Measurements from ENCODE around the gene TOP2B. TPM values are rescaled to one million over a fixed set of nuclear protein-coding genes. Genes with fewer than 3 reads are reported as not detected.

TOP2B gene
- polyA plus RNA-seq, 1 of the 3 experiments (the other 2 are of a cell fraction): 20.4 TPM

GRCh38 chr3:25683882-25684281, 19.2 kb upstream of the TOP2B start:
- no peak overlapping the region for H2AFZ ChIP-seq (ENCODE audit: low read depth)
- no peak for DNase-seq
- H3K36me3 ChIP-seq (replicated peaks in 1 of 2; ENCODE audit: control insufficient read depth in 1 of 2, insufficient read depth in 2 of 2, low read length in 1 of 2): no peaks in the 10 kb centered on the region
- H3K9me3 ChIP-seq: no peaks in the 10 kb centered on the region
- H3K27ac ChIP-seq (ENCODE audit: low read depth in 2 of 2, low read length in 1 of 2): no peak overlapping the region
- no peaks in the 10 kb centered on the region; the same call in 1 of the 2 replicates for H3K27me3 ChIP-seq (ENCODE audit: insufficient read depth)
- POLR2A ChIA-PET: no interaction called here
- H3F3A ChIP-seq (replicated peaks; ENCODE audit: insufficient read depth): no peaks in the 10 kb centered on the region
- no peak overlapping the region for H3K4me2 ChIP-seq
- no peaks in the 10 kb centered on the region for H4K20me1 ChIP-seq (ENCODE audit: insufficient read depth)
- 50% methylated on average over 2 of the region's 2 CpGs for WGBS (ENCODE audit: low lambda C conversion rate)
- H3K4me3 ChIP-seq (ENCODE audit: low read depth in 2 of 2, low read length in 1 of 2): no peak overlapping the region
- H3K4me1 ChIP-seq (ENCODE audit: control insufficient read depth in 1 of 2, insufficient read depth in 2 of 2, low read depth in 1 of 2, low read length in 1 of 2): no peaks in the 10 kb centered on the region
- CTCF ChIA-PET: interaction anchor here (0.6 to 2.4 kb wide), 5 partner anchors 16 to 1157 kb away, joined by 3 to 6 read pairs (median 3); no protein-coding TSS in a partner anchor
- H3K9me2 ChIP-seq: no peaks in the 10 kb centered on the region
- no peak for TF ChIP-seq SIN3A (IDR thresholded peaks at IDR 0.05; ENCODE audit: borderline replicate concordance, low read depth, low read length)
- TF ChIP-seq FOXM1 (IDR thresholded peaks at IDR 0.05; ENCODE audit: low read depth): no peak
- no peak for TF ChIP-seq TCF12 (IDR thresholded peaks at IDR 0.05)
- TF ChIP-seq ELF1 (IDR thresholded peaks at IDR 0.05): no peak
- TF ChIP-seq SMC3 (IDR thresholded peaks at IDR 0.05; ENCODE audit: low read depth, low read length): no peak
- TF ChIP-seq POLR2AphosphoS5 (IDR thresholded peaks at IDR 0.05; ENCODE audit: low read depth, low read length): no peak
- TF ChIP-seq RAD21 (IDR thresholded peaks at IDR 0.05; ENCODE audit: low read length): no peak
- TF ChIP-seq, protein P1, sequence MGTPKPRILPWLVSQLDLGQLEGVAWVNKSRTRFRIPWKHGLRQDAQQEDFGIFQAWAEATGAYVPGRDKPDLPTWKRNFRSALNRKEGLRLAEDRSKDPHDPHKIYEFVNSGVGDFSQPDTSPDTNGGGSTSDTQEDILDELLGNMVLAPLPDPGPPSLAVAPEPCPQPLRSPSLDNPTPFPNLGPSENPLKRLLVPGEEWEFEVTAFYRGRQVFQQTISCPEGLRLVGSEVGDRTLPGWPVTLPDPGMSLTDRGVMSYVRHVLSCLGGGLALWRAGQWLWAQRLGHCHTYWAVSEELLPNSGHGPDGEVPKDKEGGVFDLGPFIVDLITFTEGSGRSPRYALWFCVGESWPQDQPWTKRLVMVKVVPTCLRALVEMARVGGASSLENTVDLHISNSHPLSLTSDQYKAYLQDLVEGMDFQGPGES (IDR thresholded peaks at IDR 0.05; ENCODE audit: low read depth, low read length): no peak
- no peak for TF ChIP-seq CTCF (IDR thresholded peaks at IDR 0.05)
- TF ChIP-seq EZH2phosphoT487 (IDR thresholded peaks at IDR 0.05; ENCODE audit: borderline replicate concordance, low read depth): no peak
- TF ChIP-seq, protein P2, sequence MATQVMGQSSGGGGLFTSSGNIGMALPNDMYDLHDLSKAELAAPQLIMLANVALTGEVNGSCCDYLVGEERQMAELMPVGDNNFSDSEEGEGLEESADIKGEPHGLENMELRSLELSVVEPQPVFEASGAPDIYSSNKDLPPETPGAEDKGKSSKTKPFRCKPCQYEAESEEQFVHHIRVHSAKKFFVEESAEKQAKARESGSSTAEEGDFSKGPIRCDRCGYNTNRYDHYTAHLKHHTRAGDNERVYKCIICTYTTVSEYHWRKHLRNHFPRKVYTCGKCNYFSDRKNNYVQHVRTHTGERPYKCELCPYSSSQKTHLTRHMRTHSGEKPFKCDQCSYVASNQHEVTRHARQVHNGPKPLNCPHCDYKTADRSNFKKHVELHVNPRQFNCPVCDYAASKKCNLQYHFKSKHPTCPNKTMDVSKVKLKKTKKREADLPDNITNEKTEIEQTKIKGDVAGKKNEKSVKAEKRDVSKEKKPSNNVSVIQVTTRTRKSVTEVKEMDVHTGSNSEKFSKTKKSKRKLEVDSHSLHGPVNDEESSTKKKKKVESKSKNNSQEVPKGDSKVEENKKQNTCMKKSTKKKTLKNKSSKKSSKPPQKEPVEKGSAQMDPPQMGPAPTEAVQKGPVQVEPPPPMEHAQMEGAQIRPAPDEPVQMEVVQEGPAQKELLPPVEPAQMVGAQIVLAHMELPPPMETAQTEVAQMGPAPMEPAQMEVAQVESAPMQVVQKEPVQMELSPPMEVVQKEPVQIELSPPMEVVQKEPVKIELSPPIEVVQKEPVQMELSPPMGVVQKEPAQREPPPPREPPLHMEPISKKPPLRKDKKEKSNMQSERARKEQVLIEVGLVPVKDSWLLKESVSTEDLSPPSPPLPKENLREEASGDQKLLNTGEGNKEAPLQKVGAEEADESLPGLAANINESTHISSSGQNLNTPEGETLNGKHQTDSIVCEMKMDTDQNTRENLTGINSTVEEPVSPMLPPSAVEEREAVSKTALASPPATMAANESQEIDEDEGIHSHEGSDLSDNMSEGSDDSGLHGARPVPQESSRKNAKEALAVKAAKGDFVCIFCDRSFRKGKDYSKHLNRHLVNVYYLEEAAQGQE (IDR thresholded peaks at IDR 0.05; ENCODE audit: low read depth, low read length): no peak
- no peak for TF ChIP-seq YY1 (IDR thresholded peaks at IDR 0.05; ENCODE audit: low read depth)
- no peak for TF ChIP-seq JUND (IDR thresholded peaks at IDR 0.05)
- TF ChIP-seq MXI1 (IDR thresholded peaks at IDR 0.05; ENCODE audit: low read depth, low read length): no peak
- TF ChIP-seq RFX5 (IDR thresholded peaks at IDR 0.05; ENCODE audit: low read length): no peak
- no peak for TF ChIP-seq FOXJ3 (CRISPR knock-in tag; IDR thresholded peaks at IDR 0.05)
- no peaks in the 10 kb centered on the region for H3K79me2 ChIP-seq (ENCODE audit: insufficient read depth)
- H3K9ac ChIP-seq: no peak overlapping the region

All from SK-N-SH (cell line).